Gastroesophageal sphincter (tissue), 3 donors: ENCODE measurements around the gene FBXL17.

Experiments
- EP300 ChIP-seq: sonication (generic); formaldehyde crosslinking; IDR thresholded peaks from one replicate; pipeline ENCODE4 v1.6.1; 2017; ENCODE audit warnings: antibody characterized with exemption, mild to moderate bottlenecking
- POLR2A ChIP-seq, 2 donors: fragments of 450-650 bp; IDR thresholded peaks; one replicate each; pipeline ENCODE4 v1.6.1; 2017; ENCODE audit warnings: antibody characterized with exemption in 2 of 2, mild to moderate bottlenecking in 2 of 2, moderate library complexity in 1 of 2
- POLR2AphosphoS5 ChIP-seq: sonication (generic); formaldehyde crosslinking; IDR thresholded peaks from one replicate; pipeline ENCODE4 v1.6.1; 2017; ENCODE audit warnings: antibody characterized with exemption
- TF ChIP-seq, protein P1 (sequence below), 4 experiments: fragments of 200-600 bp in 2 of 4; fragments of 450-650 bp in 2 of 4; sonication (generic) in 1 of 4; IDR thresholded peaks; one replicate each; pipeline ENCODE4 v1.5.1; 2017 to 2019; ENCODE audit warnings: antibody characterized with exemption in 4 of 4, mild to moderate bottlenecking in 2 of 4, moderate library complexity in 2 of 4

GRCh38 chr5:108054349-108054748 lies 327.5 kb downstream of the FBXL17 start:
- TF ChIP-seq POLR2AphosphoS5 (no peak), POLR2A (IDR thresholded peaks at IDR 0.05) (no peak), EP300 (no peak)
- TF ChIP-seq, protein P1, sequence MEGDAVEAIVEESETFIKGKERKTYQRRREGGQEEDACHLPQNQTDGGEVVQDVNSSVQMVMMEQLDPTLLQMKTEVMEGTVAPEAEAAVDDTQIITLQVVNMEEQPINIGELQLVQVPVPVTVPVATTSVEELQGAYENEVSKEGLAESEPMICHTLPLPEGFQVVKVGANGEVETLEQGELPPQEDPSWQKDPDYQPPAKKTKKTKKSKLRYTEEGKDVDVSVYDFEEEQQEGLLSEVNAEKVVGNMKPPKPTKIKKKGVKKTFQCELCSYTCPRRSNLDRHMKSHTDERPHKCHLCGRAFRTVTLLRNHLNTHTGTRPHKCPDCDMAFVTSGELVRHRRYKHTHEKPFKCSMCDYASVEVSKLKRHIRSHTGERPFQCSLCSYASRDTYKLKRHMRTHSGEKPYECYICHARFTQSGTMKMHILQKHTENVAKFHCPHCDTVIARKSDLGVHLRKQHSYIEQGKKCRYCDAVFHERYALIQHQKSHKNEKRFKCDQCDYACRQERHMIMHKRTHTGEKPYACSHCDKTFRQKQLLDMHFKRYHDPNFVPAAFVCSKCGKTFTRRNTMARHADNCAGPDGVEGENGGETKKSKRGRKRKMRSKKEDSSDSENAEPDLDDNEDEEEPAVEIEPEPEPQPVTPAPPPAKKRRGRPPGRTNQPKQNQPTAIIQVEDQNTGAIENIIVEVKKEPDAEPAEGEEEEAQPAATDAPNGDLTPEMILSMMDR (IDR thresholded peaks at IDR 0.05) = no peak
